Activated CD4-positive, alpha-beta T cell treated with anti-CD3 and anti-CD28 coated beads, Interleukin-10, Interleukin-2, amounts not matched to agents 100 ng/mL and 50 ng/mL, durations not matched to agents 16 hours and 8 hours (primary cell): ENCODE data around the gene RPS18.
"Not testable (repeated sequence)": the region's sequence is repeated elsewhere in the genome, so short reads cannot be mapped to it uniquely, and the experiment has no call there.

Experiments
- DNase-seq: peaks from one replicate; pipeline ENCODE4 v3.0.0-alpha.2; 2020

RPS18 gene

DNA sequence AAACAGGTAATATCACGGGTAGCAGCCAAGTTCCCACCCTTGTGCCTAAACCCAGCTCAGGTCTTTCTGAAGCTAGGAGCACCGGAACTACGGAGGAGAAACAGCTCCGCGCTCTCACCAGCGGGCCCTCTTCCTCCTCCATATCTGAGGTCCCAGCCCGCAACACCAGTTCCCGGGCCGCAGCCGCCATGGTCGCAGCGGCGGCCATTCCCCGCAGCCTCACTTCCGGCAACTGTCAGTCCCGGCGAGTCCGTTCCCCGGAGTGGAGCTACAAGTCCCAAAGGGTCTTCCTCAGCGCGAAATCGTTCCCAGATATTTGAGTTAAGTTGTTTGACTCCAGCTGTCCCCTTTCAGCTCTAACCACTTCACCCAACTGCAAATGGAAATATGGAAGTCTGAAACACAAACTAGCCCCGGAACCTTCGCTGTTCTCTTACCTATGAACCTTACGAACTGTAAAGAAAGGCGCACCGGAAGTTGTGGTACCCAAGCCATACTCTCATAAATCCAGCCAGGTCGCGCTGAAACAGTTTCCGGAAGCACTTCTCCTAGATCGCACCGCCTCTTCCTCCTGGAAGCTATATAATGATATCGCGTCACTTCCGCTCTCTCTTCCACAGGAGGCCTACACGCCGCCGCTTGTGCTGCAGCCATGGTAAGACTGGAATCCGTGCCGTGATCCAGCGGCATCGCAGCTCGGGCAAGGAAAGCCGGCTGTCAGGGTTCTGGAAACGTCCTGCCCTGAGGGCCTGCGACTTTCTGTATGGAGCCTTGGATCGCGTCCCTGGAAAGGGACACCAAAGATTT lies at the start of gene RPS18, which contains the start of gene VPS52:
TSS of gene RPS18 (plus strand) at position 608 of the 807 bp plus-strand sequence. CDS start at position 653, 45 bp downstream.
TSS of gene VPS52 (minus strand) at position 409 of the 807 bp plus-strand sequence. CDS start at position 208, 201 bp downstream.
- peak; percentile 97 for DNase-seq

- not testable (repeated sequence) for DNase-seq
Measured at GRCh38 chr6:33226503-33227120, 45.3 kb upstream of the RPS18 start.

DNA sequence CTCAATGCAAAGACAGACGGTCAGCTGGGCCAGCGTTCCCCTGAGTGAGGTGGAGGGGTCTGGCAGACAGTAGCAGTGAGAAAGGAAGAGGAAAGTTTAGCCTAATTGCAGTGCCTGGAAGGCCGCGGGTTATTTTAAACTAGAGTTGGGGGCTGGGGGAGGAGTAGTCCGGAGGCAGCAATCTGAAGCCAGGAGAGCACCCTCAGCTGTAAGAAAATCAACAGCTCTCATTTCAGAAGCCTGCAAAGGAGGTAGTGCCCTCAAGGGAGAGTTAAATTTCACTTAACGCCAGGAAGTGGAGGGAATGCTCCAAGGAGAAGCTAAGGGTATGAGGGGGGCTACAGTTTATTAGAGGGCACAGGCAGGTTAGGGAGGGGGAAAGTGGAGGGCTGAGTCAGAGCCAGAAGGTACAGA lies 36.6 kb upstream of the RPS18 start:
- DNase-seq = no peak

GRCh38 chr6:33236328-33236727 lies 35.5 kb upstream of the RPS18 start:
- DNase-seq = no peak

DNA sequence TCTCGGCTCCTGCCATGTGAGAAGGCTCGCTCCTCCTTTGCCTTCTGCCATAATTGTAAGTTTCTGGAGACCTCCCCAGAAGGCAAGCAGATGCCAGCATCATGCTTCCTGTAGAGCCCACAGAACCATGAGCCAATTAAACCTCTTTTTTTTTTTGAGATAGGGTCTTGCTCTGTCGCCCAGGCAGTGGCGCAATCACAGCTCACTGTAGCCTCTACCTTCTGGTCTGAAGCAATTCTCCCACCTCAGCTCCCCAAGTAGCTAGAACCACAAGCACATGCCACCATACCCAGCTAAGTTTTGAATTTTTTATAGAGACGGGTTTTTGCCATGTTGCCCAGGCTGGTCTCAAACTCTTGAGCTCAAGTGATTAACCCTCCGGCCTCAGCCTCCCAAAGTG lies 35.0 kb upstream of the RPS18 start:
- no peak for DNase-seq

- DNase-seq = no peak
Measured at GRCh38 chr6:33237741-33238140, 34.1 kb upstream of the RPS18 start.

- peak; percentile 72 for DNase-seq
Measured at GRCh38 chr6:33241968-33242367, 29.9 kb upstream of the RPS18 start.

- DNase-seq = no peak
Measured at GRCh38 chr6:33243476-33243875, 28.4 kb upstream of the RPS18 start.

DNA sequence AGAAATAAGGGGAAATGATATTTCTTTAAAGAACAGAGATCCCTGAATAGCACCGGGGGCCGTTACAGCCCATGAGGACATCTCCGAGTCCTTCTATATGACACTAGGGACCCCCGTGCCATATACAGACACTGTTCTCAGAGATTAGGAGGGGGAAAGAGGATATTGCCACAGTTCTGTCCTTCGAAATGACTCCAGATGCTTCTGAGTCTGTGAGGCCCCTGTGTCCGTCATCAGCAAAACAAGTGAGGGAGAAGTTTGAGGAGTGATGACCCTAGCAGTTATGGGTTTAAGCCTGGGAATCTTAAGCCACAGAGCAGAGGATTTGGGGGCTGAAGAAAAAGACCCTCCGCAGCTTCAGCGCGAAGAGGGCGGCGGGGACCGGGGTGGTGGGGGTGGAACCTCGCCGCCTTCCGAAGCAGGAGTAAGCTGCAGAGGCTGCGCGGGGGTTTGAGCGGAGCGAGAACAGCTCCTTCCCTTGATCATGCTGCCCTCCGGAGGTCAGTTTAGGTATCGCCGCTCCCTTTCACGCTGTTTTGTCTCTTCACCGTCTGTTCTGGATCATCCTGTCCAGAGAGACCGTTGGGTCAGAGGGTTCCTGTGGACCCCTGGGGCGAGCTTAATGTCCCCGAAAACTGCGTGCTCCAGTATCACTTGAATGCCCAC lies 23.8 kb upstream of the RPS18 start:
- peak; percentile 92 for DNase-seq

- no peak for DNase-seq
Measured at GRCh38 chr6:33248643-33248931, 23.3 kb upstream of the RPS18 start.

DNA sequence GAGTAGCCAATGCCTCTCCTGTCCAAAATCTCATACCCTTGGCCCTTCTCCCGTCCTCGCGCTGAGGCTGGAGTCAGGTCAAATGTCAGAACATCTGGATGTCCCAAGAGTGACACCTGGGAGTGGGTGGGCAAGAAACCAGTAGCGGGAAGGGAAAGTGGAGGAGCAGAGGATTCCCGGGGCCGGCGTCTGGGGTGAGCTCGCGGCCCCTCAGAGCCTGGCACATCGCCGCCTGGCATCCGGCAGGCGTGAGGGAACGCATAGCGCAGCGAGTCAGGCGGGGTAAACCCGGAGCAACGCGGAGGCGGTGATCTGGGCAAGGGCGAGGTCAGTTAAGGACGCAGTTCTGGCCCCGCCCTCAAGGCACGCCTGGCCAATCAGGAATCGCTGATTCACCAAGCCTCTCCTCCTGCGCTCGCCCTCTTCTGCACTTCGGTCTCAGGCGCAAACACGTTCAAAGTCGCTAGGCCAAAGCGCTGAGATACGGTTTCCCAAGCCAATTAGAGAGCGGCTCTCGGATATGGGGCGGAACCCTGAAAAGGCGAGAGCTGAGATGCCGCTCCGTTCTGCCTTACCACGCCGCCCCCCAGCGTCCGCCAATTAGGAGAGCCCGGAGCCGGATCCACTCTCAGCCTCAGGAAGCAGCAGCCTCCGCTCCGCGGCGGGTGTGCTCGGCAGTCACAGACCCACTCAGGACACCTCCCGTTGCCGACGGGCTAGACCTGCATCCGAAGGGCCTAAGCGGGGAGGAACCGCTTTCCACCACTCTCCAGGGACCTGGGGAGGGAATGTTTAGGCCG lies 22.7 kb upstream of the RPS18 start:
- DNase-seq = peak; percentile 99

GRCh38 chr6:33249732-33250630 lies 21.9 kb upstream of the RPS18 start:
- peak; percentile 45 for DNase-seq

DNA sequence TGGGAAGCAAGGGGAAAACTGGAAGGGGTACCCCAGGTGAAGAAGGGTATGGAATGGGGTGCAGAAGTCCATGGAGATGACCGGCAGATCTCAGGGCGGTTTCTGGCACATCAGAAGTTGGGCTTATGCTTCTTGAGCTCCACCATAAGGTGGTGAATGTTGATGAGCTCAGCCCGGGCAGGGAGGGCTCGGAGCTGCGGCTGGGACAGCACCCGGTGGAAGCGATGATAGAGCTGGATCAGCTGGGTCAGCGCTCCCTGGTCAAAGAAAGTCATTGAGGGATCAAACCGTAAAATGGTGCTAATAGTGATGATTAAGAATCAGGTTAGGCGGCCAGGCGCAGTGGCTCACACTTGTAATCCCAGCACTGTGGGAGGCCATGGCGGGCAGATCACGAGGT lies 21.1 kb upstream of the RPS18 start:
- DNase-seq = no peak

DNA sequence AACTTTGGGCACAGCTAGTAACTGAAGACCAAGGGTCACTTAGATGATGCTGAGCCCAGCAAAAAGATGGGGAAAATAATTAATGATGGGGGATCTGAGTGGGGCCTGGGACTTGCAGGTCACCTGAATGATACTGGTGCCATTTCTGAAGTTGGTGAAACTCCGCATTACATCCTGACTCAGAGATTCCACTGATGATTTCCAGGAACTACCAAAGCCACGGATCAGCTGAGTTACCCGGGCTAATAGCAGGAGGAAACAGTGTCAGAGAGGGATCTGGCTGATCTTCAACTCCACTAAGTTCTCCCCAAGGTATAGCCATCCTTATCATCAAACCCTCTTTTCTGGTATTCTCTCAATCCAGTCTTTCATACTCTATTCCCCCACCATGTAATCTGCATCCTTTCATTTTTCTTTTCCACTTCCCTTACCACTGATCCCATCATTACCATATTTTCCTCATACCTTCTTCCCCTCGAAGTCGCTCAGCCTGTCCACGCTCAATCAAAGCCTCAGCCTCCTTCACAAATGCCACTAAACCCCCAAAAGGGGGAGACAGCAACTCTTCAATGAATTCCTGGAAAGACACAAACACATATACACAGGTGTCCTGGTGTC lies 20.4 kb upstream of the RPS18 start:
- DNase-seq = peak; percentile 27

DNA sequence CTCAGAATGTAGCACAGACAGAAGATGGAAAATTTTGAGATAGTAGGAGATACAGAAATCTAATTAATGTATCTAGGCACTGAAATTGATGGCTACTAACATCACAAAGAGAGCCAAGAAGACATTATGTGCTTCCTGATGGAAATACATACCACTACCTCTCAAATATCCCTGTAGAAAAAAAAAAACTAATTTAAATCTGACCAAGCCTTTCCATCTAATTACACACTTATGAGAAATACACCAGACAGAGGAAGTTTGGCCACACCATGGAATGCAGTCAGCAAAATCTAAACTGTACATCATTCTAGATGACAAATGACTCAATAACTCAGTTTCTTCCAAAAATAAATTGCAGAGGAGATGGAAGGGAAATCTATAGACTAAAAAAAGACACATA lies 19.1 kb upstream of the RPS18 start:
- no peak for DNase-seq

GRCh38 chr6:33254591-33254990 lies 17.3 kb upstream of the RPS18 start:
- no peak for DNase-seq

DNA sequence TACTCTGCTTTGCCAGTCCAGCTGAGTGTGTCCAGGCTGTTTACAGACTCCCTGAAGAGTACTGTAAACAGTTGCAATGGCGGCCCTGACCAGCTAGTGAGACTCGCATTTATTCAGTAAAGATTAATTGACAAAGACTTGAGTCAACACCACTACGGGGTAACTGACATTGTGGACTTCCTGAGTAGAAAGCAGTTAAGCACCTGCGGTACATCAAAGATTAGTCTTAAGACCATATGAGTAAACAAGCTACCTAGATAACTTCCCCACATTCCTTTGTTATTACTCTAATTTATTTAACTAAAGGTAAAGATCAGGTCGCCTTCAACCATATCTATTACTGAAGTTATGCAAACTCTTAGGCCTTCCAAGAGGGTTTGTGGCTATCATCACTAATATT lies 12.8 kb upstream of the RPS18 start:
- no peak for DNase-seq

DNA sequence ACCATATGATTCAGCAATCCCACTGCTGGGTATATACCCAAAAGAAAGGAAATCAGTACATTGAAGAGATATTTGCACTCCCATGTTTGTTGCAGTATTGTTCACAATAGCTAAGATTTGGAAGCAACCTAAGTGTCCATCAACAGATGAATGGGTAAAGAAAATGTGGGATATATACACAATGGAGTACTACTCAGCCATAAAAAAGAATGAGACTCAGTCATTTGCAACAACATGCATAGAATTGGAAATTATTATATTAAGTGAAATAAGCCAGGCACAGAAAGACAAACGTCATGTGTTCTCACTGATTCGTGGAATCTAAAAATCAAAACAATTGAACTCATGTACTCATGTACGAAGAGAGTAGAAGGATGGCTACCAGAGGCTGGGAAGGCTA lies 9.4 kb upstream of the RPS18 start:
- DNase-seq = not testable (repeated sequence)

DNA sequence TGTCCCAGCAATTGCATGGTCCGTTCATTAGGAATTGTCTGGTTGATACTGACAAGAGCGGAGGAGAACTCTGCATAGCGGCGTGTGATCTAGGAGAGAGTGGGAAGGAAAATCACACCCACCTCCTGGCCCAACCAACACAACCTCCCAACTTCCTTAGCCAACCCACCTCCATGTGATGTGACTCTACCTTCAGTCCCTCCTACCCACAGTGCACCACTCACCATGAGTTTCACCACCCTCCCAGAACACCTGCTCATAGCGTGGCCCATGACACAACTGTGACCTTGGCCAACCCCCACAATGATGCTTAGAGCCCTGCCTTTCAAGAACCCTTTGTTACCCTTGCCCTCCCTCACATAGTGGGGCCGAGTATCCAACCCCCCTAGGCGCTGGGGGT lies 7.9 kb upstream of the RPS18 start:
- DNase-seq = no peak

- DNase-seq = peak; percentile 15
Measured at GRCh38 chr6:33271117-33271467, 783 bp upstream of the RPS18 start.

GRCh38 chr6:33272275-33273128 lies 627 bp downstream of the RPS18 start:
- no peak for DNase-seq
